ENCODE results near the gene RBM38.
A peak's percentile ranks its signal among the peaks of the same experiment; 100 is the strongest.

RBM38 gene

GRCh38 chr20:57439432-57439831, 48.2 kb downstream of the RBM38 start:
- Histone ChIP-seq H3K36me3 (no peaks in the 10 kb centered on the region), H3K27me3 (ENCODE audit: insufficient read depth, low read depth, severe bottlenecking) (no peaks in the 10 kb centered on the region), H3K27ac (no peak overlapping the region), H3K9me3 (ENCODE audit: severe bottlenecking) (no peaks in the 10 kb centered on the region), H3K4me3 (ENCODE audit: low read depth, low read length) (no peak overlapping the region)
- TF ChIP-seq CTCF (IDR thresholded peaks at IDR 0.05; ENCODE audit: low read depth, low read length): no peak
- DNase-seq: no peak

GRCh38 chr20:57439993-57440392, 48.8 kb downstream of the RBM38 start:
- no peak for DNase-seq
- no peak overlapping the region for H3K27ac ChIP-seq
- H3K36me3 ChIP-seq: no peaks in the 10 kb centered on the region
- no peaks in the 10 kb centered on the region for H3K9me3 ChIP-seq (ENCODE audit: severe bottlenecking)
- TF ChIP-seq CTCF (IDR thresholded peaks at IDR 0.05; ENCODE audit: low read depth, low read length): no peak
- H3K27me3 ChIP-seq (ENCODE audit: insufficient read depth, low read depth, severe bottlenecking): no peaks in the 10 kb centered on the region
- H3K4me3 ChIP-seq (ENCODE audit: low read depth, low read length): no peak overlapping the region

GRCh38 chr20:57440678-57441509, 49.7 kb downstream of the RBM38 start:
- H3K4me3 ChIP-seq (ENCODE audit: low read depth, low read length): no peak overlapping the region
- H3K27me3 ChIP-seq (ENCODE audit: insufficient read depth, low read depth, severe bottlenecking): no peaks in the 10 kb centered on the region
- peaks cover 1% of the 10 kb centered on the region for H3K9me3 ChIP-seq (ENCODE audit: severe bottlenecking)
- peak; percentile 59 for DNase-seq
- H3K27ac ChIP-seq: no peak overlapping the region
- TF ChIP-seq CTCF (IDR thresholded peaks at IDR 0.05; ENCODE audit: low read depth, low read length): no peak
- no peaks in the 10 kb centered on the region for H3K36me3 ChIP-seq

GRCh38 chr20:57441510-57442154, 50.4 kb downstream of the RBM38 start:
- Histone ChIP-seq H3K9me3 (ENCODE audit: severe bottlenecking) (peaks cover 3% of the 10 kb centered on the region), H3K4me3 (ENCODE audit: low read depth, low read length) (no peak overlapping the region), H3K36me3 (no peaks in the 10 kb centered on the region), H3K27ac (no peak overlapping the region), H3K27me3 (ENCODE audit: insufficient read depth, low read depth, severe bottlenecking) (no peaks in the 10 kb centered on the region)
- TF ChIP-seq CTCF (IDR thresholded peaks at IDR 0.05; ENCODE audit: low read depth, low read length): no peak
- DNase-seq: no peak

- no peak overlapping the region for H3K4me3 ChIP-seq (ENCODE audit: low read depth, low read length)
- H3K9me3 ChIP-seq (ENCODE audit: severe bottlenecking): peaks cover 3% of the 10 kb centered on the region
- no peaks in the 10 kb centered on the region for H3K36me3 ChIP-seq
- no peaks in the 10 kb centered on the region for H3K27me3 ChIP-seq (ENCODE audit: insufficient read depth, low read depth, severe bottlenecking)
- DNase-seq: no peak
- TF ChIP-seq CTCF (IDR thresholded peaks at IDR 0.05; ENCODE audit: low read depth, low read length): no peak
- H3K27ac ChIP-seq: no peak overlapping the region
Observed at GRCh38 chr20:57442158-57442887, 51.1 kb downstream of the RBM38 start.
